Endometrial microvascular endothelial cells (primary cell): ENCODE results near the gene DNAJC5. TPM values are rescaled to one million over a fixed set of nuclear protein-coding genes. Genes with fewer than 3 reads are reported as not detected.

Experiments
- in situ Hi-C: cut with HindIII; loops from 2 replicates; pipeline ENCODE4 v1.10.0; 2017; ENCODE audit warnings: low sequenced_read_pairs, low pct_unique_long_range_greater_than_20kb; ENCODE audit errors: inconsistent ontology term
- total RNA-seq: library from RNA; depleted of rRNA; stranded (reverse); fragments of >200 nt; gene quantifications from one replicate; pipeline ENCODE4 v1.2.3, GENCODE V29; 2015; ENCODE audit errors: inconsistent ontology term

Gene DNAJC5
- total RNA-seq, 1 donor from 2014 or later = 76.7 TPM

GRCh38 chr20:63881451-63882226 lies 13.3 kb upstream of the DNAJC5 start:
- in situ Hi-C loops = loop anchor here (25.0 kb wide), 1 partner anchor 94 kb away; no protein-coding TSS in a partner anchor

GRCh38 chr20:63882257-63883200 lies 12.4 kb upstream of the DNAJC5 start:
- in situ Hi-C loops = loop anchor here (25.0 kb wide), 1 partner anchor 95 kb away; no protein-coding TSS in a partner anchor

- in situ Hi-C loops = loop anchor here (25.0 kb wide), 1 partner anchor 96 kb away; no protein-coding TSS in a partner anchor
Measured at GRCh38 chr20:63883201-63883593, 11.7 kb upstream of the DNAJC5 start.

GRCh38 chr20:63884506-63885263 lies 10.2 kb upstream of the DNAJC5 start:
- in situ Hi-C loops = loop anchor here (25.0 kb wide), 1 partner anchor 97 kb away; no protein-coding TSS in a partner anchor

GRCh38 chr20:63885264-63886053 lies 9.5 kb upstream of the DNAJC5 start:
- in situ Hi-C loops = loop anchor here (25.0 kb wide), 1 partner anchor 98 kb away; no protein-coding TSS in a partner anchor

GRCh38 chr20:63886054-63886419 lies 8.9 kb upstream of the DNAJC5 start:
- in situ Hi-C loops = loop anchor here (25.0 kb wide), 1 partner anchor 99 kb away; no protein-coding TSS in a partner anchor

GRCh38 chr20:63886921-63887320 lies 8.0 kb upstream of the DNAJC5 start:
- in situ Hi-C loops = loop anchor here (25.0 kb wide), 1 partner anchor 100 kb away; no protein-coding TSS in a partner anchor

GRCh38 chr20:63889241-63890200 lies 5.4 kb upstream of the DNAJC5 start:
- in situ Hi-C loops = loop anchor here (25.0 kb wide), 1 partner anchor 102 kb away; no protein-coding TSS in a partner anchor

- in situ Hi-C loops = loop anchor here (25.0 kb wide), 1 partner anchor 103 kb away; no protein-coding TSS in a partner anchor
Measured at GRCh38 chr20:63890201-63890576, 4.7 kb upstream of the DNAJC5 start.

GRCh38 chr20:63890616-63891015 lies 4.3 kb upstream of the DNAJC5 start:
- in situ Hi-C loops = loop anchor here (25.0 kb wide), 1 partner anchor 103 kb away; no protein-coding TSS in a partner anchor

- in situ Hi-C loops = loop anchor here (25.0 kb wide), 1 partner anchor 104 kb away; no protein-coding TSS in a partner anchor
Measured at GRCh38 chr20:63891061-63892002, 3.6 kb upstream of the DNAJC5 start.

GRCh38 chr20:63892402-63892801 lies 2.5 kb upstream of the DNAJC5 start:
- in situ Hi-C loops = loop anchor here (25.0 kb wide), 1 partner anchor 105 kb away; no protein-coding TSS in a partner anchor

- in situ Hi-C loops = loop anchor here (25.0 kb wide), 1 partner anchor 107 kb away; no protein-coding TSS in a partner anchor
Measured at GRCh38 chr20:63893999-63894357, 948 bp upstream of the DNAJC5 start.

GRCh38 chr20:63895202-63895951 lies 451 bp downstream of the DNAJC5 start:
- in situ Hi-C loops = loop anchor here (25.0 kb wide), 1 partner anchor 108 kb away; no protein-coding TSS in a partner anchor

GRCh38 chr20:63895952-63896263 lies 982 bp downstream of the DNAJC5 start:
- in situ Hi-C loops = loop anchor here (25.0 kb wide), 1 partner anchor 109 kb away; no protein-coding TSS in a partner anchor
